BE2C (cell line): ENCODE measurements around the gene MMAA.
"Not testable (repeated sequence)": the region's sequence is repeated elsewhere in the genome, so short reads cannot be mapped to it uniquely, and the experiment has no call there.

Experiments
- DNase-seq: peaks from one replicate; pipeline ENCODE4 v3.0.0-alpha.2; 2020
- H3K27me3 ChIP-seq: fragments of 250-450 bp; sonication (Bioruptor Pico); 2 replicates; pipeline ENCODE4 v1.5.1; 2020; ENCODE audit warnings: mild to moderate bottlenecking
- H3K36me3 ChIP-seq: fragments of 250-450 bp; sonication (Bioruptor Pico); 2 replicates; pipeline ENCODE4 v1.5.1; 2020; ENCODE audit warnings: mild to moderate bottlenecking
- H3K4me1 ChIP-seq: fragments of 250-450 bp; sonication (Bioruptor Pico); 2 replicates; pipeline ENCODE4 v1.5.1; 2020
- H3K4me3 ChIP-seq: 2 replicates; pipeline ENCODE4 v1.5.1; 2011; ENCODE audit warnings: low read depth, low read length
- H3K9me3 ChIP-seq: fragments of 250-450 bp; sonication (Bioruptor Pico); 2 replicates; pipeline ENCODE4 v1.5.1; 2020
- TF ChIP-seq, protein P1 (sequence below): IDR thresholded peaks from 2 replicates; pipeline ENCODE4 v1.5.1; 2012; ENCODE audit warnings: mild to moderate bottlenecking, low read depth, low read length

MMAA gene

DNA sequence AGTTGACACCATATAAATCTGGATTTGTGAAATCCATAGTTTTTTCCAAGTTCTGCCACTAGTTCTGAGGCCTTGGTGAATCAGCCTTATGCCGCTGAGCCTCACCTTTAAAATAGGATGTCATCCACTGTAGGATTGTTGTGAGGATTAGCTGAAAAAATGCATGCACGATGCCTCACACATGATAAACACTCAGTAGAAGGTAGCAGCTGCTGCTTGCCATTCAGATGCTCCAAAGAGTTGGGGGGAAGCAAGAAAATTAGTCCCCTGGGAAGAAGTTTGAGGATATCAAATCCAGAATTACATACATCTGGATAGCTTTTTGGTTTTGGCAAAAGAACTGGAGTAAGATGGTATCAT, 7.4 kb downstream of the MMAA start:
- TF ChIP-seq, protein P1, sequence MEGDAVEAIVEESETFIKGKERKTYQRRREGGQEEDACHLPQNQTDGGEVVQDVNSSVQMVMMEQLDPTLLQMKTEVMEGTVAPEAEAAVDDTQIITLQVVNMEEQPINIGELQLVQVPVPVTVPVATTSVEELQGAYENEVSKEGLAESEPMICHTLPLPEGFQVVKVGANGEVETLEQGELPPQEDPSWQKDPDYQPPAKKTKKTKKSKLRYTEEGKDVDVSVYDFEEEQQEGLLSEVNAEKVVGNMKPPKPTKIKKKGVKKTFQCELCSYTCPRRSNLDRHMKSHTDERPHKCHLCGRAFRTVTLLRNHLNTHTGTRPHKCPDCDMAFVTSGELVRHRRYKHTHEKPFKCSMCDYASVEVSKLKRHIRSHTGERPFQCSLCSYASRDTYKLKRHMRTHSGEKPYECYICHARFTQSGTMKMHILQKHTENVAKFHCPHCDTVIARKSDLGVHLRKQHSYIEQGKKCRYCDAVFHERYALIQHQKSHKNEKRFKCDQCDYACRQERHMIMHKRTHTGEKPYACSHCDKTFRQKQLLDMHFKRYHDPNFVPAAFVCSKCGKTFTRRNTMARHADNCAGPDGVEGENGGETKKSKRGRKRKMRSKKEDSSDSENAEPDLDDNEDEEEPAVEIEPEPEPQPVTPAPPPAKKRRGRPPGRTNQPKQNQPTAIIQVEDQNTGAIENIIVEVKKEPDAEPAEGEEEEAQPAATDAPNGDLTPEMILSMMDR: no peak
- Histone ChIP-seq H3K27me3 (no peaks in the 10 kb centered on the region), H3K9me3 (no peaks in the 10 kb centered on the region), H3K4me3 (no peak overlapping the region), H3K4me1 (peaks cover under 1% of the 10 kb centered on the region; the same call in 1 of the 2 replicates), H3K36me3 (no peaks in the 10 kb centered on the region)
- DNase-seq: no peak

DNA sequence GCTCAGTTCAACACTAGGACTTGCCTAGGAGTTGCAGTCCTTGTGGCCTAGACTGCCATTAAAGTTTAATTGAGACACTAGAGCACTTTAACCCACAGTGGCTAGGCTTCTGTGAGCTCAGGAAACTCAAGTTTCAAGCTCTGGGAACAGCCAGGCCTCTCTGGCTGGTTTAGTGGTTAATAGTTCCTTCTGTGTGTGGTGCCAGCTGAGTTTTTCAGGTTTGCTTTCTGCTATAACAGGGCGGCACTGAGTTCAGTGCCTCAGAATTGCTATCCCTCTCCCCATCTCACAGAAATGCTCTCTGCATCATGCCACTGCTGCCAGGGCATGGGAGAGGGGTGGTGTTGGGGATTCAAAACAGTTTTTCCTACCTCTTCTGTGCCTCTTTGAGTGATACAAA, 15.9 kb downstream of the MMAA start:
- H3K4me3 ChIP-seq: no peak overlapping the region
- DNase-seq: no peak
- no peaks in the 10 kb centered on the region for H3K9me3 ChIP-seq
- H3K36me3 ChIP-seq: no peaks in the 10 kb centered on the region
- H3K27me3 ChIP-seq: no peaks in the 10 kb centered on the region
- TF ChIP-seq, protein P1: no peak
- no peaks in the 10 kb centered on the region for H3K4me1 ChIP-seq

- Histone ChIP-seq H3K36me3 (no peaks in the 10 kb centered on the region), H3K9me3 (no peaks in the 10 kb centered on the region), H3K4me3 (no peak overlapping the region), H3K27me3 (no peaks in the 10 kb centered on the region), H3K4me1 (no peaks in the 10 kb centered on the region)
- TF ChIP-seq, protein P1: no peak
- no peak for DNase-seq
Measured at GRCh38 chr4:145635630-145636029, 16.4 kb downstream of the MMAA start.

- Histone ChIP-seq H3K4me1 (no peaks in the 10 kb centered on the region), H3K36me3 (no peaks in the 10 kb centered on the region), H3K9me3 (no peaks in the 10 kb centered on the region), H3K4me3 (no peak overlapping the region), H3K27me3 (no peaks in the 10 kb centered on the region)
- DNase-seq: no peak
- TF ChIP-seq, protein P1: no peak
Measured at GRCh38 chr4:145639186-145639698, 20.1 kb downstream of the MMAA start.

DNA sequence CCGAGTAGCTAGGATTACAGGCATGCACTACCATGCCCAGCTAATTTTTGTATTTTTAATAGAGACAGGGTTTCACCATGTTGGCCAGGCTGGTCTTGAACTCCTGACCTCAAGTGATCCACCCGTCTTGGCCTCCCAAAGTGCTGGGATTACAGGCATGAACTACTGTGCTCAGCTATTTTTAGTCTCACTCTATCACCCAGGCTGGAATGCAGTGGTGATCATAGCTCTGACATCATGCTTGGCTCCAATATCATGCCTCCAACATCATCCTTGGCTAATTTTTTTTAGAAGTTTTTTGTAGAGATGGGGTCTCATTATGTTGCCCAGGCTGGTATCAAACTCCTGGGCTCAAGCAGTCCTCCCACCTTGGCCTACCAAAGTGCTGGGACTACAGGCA, 21.1 kb downstream of the MMAA start:
- DNase-seq, H3K4me3 ChIP-seq, H3K9me3 ChIP-seq, H3K4me1 ChIP-seq, H3K36me3 ChIP-seq, H3K27me3 ChIP-seq: not testable (repeated sequence)

- TF ChIP-seq, protein P1: no peak
- no peaks in the 10 kb centered on the region for H3K27me3 ChIP-seq
- no peak overlapping the region for H3K4me3 ChIP-seq
- H3K4me1 ChIP-seq: no peaks in the 10 kb centered on the region
- DNase-seq: no peak
- H3K9me3 ChIP-seq: no peaks in the 10 kb centered on the region
- H3K36me3 ChIP-seq: no peaks in the 10 kb centered on the region
Measured at GRCh38 chr4:145643295-145643694, 24.1 kb downstream of the MMAA start.

GRCh38 chr4:145644699-145645098, 25.5 kb downstream of the MMAA start:
- no peaks in the 10 kb centered on the region for H3K9me3 ChIP-seq
- no peaks in the 10 kb centered on the region for H3K36me3 ChIP-seq
- H3K27me3 ChIP-seq: no peaks in the 10 kb centered on the region
- TF ChIP-seq, protein P1: 0 out of 2 replicates have a peak, but pooled peaks have one; percentile 10
- no peaks in the 10 kb centered on the region for H3K4me1 ChIP-seq
- DNase-seq: no peak
- no peak overlapping the region for H3K4me3 ChIP-seq
